H1 (cell line): ENCODE data around the gene TCF7. TPM values are rescaled to one million over a fixed set of nuclear protein-coding genes. Genes with fewer than 3 reads are reported as not detected.
"Not testable (repeated sequence)": the region's sequence is repeated elsewhere in the genome, so short reads cannot be mapped to it uniquely, and the experiment has no call there.

Experiments
- CTCF ChIA-PET: fragments of 300-600 bp; sonication (Branson Sonifier 250); formaldehyde crosslinking; loops from one replicate; lab custom pipeline; 2021; ENCODE audit not compliant: partially characterized antibody; lab: Charles Lee
- POLR2A ChIA-PET: fragments of 300-600 bp; sonication (Branson Sonifier 250); formaldehyde crosslinking; loops from one replicate; lab custom pipeline; 2021; ENCODE audit warnings: inconsistent platforms; ENCODE audit not compliant: partially characterized antibody; lab: Charles Lee
- DNase-seq, 2 experiments: peaks; one replicate each; pipeline versions ENCODE4 v3.0.0 to v3.0.0-alpha.2; 2010 to 2022; ENCODE audit warnings: low spot score in 2 of 2, low read depth in 1 of 2, mixed read lengths in 1 of 2
- FAIRE-seq: peaks from 2 replicates; lab custom pipeline; 2011; peaks lifted over from hg19 to GRCh38; lab: Jason Lieb, UNC
- H2AFZ ChIP-seq: 2 replicates; pipeline ENCODE4 v1.8.1; 2012; ENCODE audit warnings: low read length, inconsistent platforms
- H2AK5ac ChIP-seq: 2 replicates; pipeline ENCODE4 v1.6.1; 2013; ENCODE audit warnings: low read depth, low read length
- H2BK120ac ChIP-seq: replicated peaks from 2 replicates; pipeline ENCODE3; 2013; ENCODE audit warnings: low read depth, low read length, inconsistent platforms
- H2BK12ac ChIP-seq: 2 replicates; pipeline ENCODE4 v1.6.1; 2013; ENCODE audit warnings: low read depth, low read length
- H2BK15ac ChIP-seq: 2 replicates; pipeline ENCODE4 v1.6.1; 2013; ENCODE audit warnings: low read length
- H2BK20ac ChIP-seq: 2 replicates; pipeline ENCODE4 v1.6.1; 2013; ENCODE audit warnings: low read length
- H2BK5ac ChIP-seq: 2 replicates; pipeline ENCODE4 v1.6.1; 2013; ENCODE audit warnings: low read depth, low read length
- H3K14ac ChIP-seq: 2 replicates; pipeline ENCODE4 v1.6.1; 2013; ENCODE audit warnings: inconsistent platforms; ENCODE audit not compliant: insufficient read length
- H3K18ac ChIP-seq: 2 replicates; pipeline ENCODE4 v1.6.1; 2013; ENCODE audit warnings: low read length; ENCODE audit errors: extremely low read depth
- H3K23ac ChIP-seq: 2 replicates; pipeline ENCODE4 v1.6.1; 2013; ENCODE audit warnings: inconsistent platforms; ENCODE audit not compliant: insufficient read length
- H3K23me2 ChIP-seq: 2 replicates; pipeline ENCODE4 v1.6.1; 2013; ENCODE audit warnings: low read depth, low read length
- H3K27ac ChIP-seq: 2 replicates; pipeline ENCODE4 v1.6.1; 2011; ENCODE audit warnings: low read depth, low read length, inconsistent platforms
- H3K27me3 ChIP-seq, 4 experiments: replicated peaks in 1 of 4; 1 replicate in 1 of 4; 2 replicates in 3 of 4; pipeline versions ENCODE4 v1.6.1 to v1.8.1; 2011 to 2013; ENCODE audit warnings: low read length in 3 of 4, mild to moderate bottlenecking in 3 of 4, inconsistent platforms in 2 of 4, mixed read lengths in 2 of 4, moderate library complexity in 1 of 4; ENCODE audit not compliant: control insufficient read depth in 3 of 4, insufficient read depth in 3 of 4; ENCODE audit errors: extremely low read depth in 1 of 4
- H3K36me3 ChIP-seq, 4 experiments: 2 replicates each; pipeline versions ENCODE4 v1.6.1 to v1.8.1; 2011 to 2013; ENCODE audit warnings: mild to moderate bottlenecking in 4 of 4, low read length in 3 of 4, moderate library complexity in 2 of 4, control low read depth in 1 of 4, inconsistent platforms in 1 of 4; ENCODE audit not compliant: insufficient read depth in 4 of 4, control insufficient read depth in 2 of 4
- H3K4ac ChIP-seq: replicated peaks from 2 replicates; pipeline ENCODE3; 2013; ENCODE audit warnings: low read length, low read depth, mixed read lengths, inconsistent platforms; ENCODE audit not compliant: insufficient read length
- H3K4me1 ChIP-seq, 4 experiments: replicated peaks in 1 of 4; 1 replicate in 1 of 4; 2 replicates in 3 of 4; pipeline versions ENCODE4 v1.6.1 to v1.8.1; 2011 to 2013; ENCODE audit warnings: low read length in 3 of 4, inconsistent platforms in 2 of 4, mixed read lengths in 1 of 4; ENCODE audit not compliant: insufficient read depth in 4 of 4, control insufficient read depth in 3 of 4
- H3K4me2 ChIP-seq, 2 experiments: 2 replicates each; pipeline versions ENCODE4 v1.6.1 to v1.8.1; 2011 to 2013; ENCODE audit warnings: low read depth in 2 of 2, low read length in 2 of 2, control low read depth in 1 of 2, inconsistent platforms in 1 of 2, mild to moderate bottlenecking in 1 of 2; ENCODE audit not compliant: insufficient read depth in 1 of 2
- H3K4me3 ChIP-seq, 4 experiments: fragments of 200-600, 300-600 bp in 1 of 4; sonication (generic), shearing (Covaris generic), sonication (Bioruptor Twin) in 1 of 4; 2 replicates each; pipeline versions ENCODE4 v1.5.1 to v1.8.1; 2011 to 2016; ENCODE audit warnings: low read length in 4 of 4, low read depth in 3 of 4, control low read depth in 2 of 4, inconsistent platforms in 2 of 4, mild to moderate bottlenecking in 2 of 4, mixed read lengths in 1 of 4, moderate library complexity in 1 of 4; ENCODE audit not compliant: insufficient read depth in 2 of 4; ENCODE audit errors: extremely low read depth in 1 of 4
- H3K56ac ChIP-seq: replicated peaks from 2 replicates; pipeline ENCODE3; 2013; ENCODE audit warnings: low read depth, mild to moderate bottlenecking, mixed read lengths, low read length, inconsistent platforms; ENCODE audit not compliant: insufficient read length
- H3K79me1 ChIP-seq: 2 replicates; pipeline ENCODE4 v1.6.1; 2013; ENCODE audit warnings: low read depth, low read length, control low read depth
- H3K79me2 ChIP-seq, 2 experiments: 2 replicates each; pipeline versions ENCODE4 v1.6.1 to v1.8.1; 2012 to 2013; ENCODE audit warnings: low read length in 2 of 2, mild to moderate bottlenecking in 2 of 2, inconsistent platforms in 1 of 2; ENCODE audit not compliant: insufficient read depth in 2 of 2, control insufficient read depth in 1 of 2
- H3K9ac ChIP-seq, 4 experiments: replicated peaks in 1 of 4; 1 replicate in 1 of 4; 2 replicates in 3 of 4; pipeline versions ENCODE4 v1.6.1 to v1.8.1; 2011 to 2013; ENCODE audit warnings: low read depth in 3 of 4, low read length in 3 of 4, control low read depth in 2 of 4, mild to moderate bottlenecking in 2 of 4, moderate library complexity in 2 of 4, inconsistent platforms in 1 of 4; ENCODE audit errors: extremely low read depth in 1 of 4
- H3K9me3 ChIP-seq, 2 experiments: 2 replicates each; pipeline versions ENCODE4 v1.6.1 to v1.8.1; 2012 to 2013; ENCODE audit warnings: mild to moderate bottlenecking in 2 of 2, moderate library complexity in 2 of 2, control low read depth in 1 of 2, inconsistent platforms in 1 of 2, low read depth in 1 of 2, low read length in 1 of 2, mixed read lengths in 1 of 2; ENCODE audit not compliant: insufficient read depth in 2 of 2
- H4K20me1 ChIP-seq, 2 experiments: replicated peaks in 1 of 2; 2 replicates each; pipeline versions ENCODE3 to v1.8.1; 2011 to 2013; ENCODE audit warnings: inconsistent platforms in 2 of 2, low read length in 2 of 2, mild to moderate bottlenecking in 1 of 2; ENCODE audit not compliant: insufficient read depth in 2 of 2, control insufficient read depth in 1 of 2
- H4K5ac ChIP-seq: 2 replicates; pipeline ENCODE4 v1.6.1; 2013; ENCODE audit warnings: low read length, low read depth, mixed read lengths, inconsistent platforms; ENCODE audit not compliant: insufficient read length
- H4K8ac ChIP-seq: 2 replicates; pipeline ENCODE4 v1.8.0; 2013; ENCODE audit warnings: mild to moderate bottlenecking, moderate library complexity, low read length, inconsistent platforms; ENCODE audit not compliant: insufficient read depth; ENCODE audit errors: extremely low read depth
- H4K91ac ChIP-seq: replicated peaks from 2 replicates; pipeline ENCODE3; 2013; ENCODE audit warnings: low read length, mixed read lengths, inconsistent platforms; ENCODE audit not compliant: insufficient read length
- WGBS, 2 experiments: shearing (Covaris generic) in 1 of 2; methylation state at CpG; one replicate each; pipeline versions ENCODE4 v1.1.6 to v1.1.7; 2013 to 2015; ENCODE audit warnings: low lambda C conversion rate in 2 of 2, mixed read lengths in 2 of 2, inconsistent platforms in 1 of 2, low coverage in 1 of 2, missing lambda C conversion rate in 1 of 2; ENCODE audit not compliant: insufficient replicate concordance in 2 of 2, insufficient coverage in 1 of 2, insufficient read length in 1 of 2; ENCODE audit errors: extremely low coverage in 1 of 2, missing lambda C conversion rate in 1 of 2; 5-methylcytosine and 5-hydroxymethylcytosine counted together
- polyA plus RNA-seq, 7 experiments: library from polyadenylated mRNA; depleted of rRNA in 3 of 7; stranded (reverse) in 5 of 7; unstranded in 2 of 7; fragments of >200 nt in 5 of 7; fragments of 200-250 nt in 2 of 7; gene quantifications; 1 replicate in 5 of 7; 2 replicates in 1 of 7; 4 replicates in 1 of 7; pipeline versions ENCODE4 v1.2.1 to v1.2.3, GENCODE V29; 2011 to 2013; ENCODE audit warnings: missing spikeins in 2 of 7, mixed read lengths in 2 of 7
- total RNA-seq: library from RNA; stranded (reverse); fragmentation: NEBNext Ultra II Directional; extraction: Animal tissue kit (Norgen Biotek cat#: 25700); gene quantifications from 2 replicates; pipeline ENCODE4 v1.2.1, GENCODE V29; 2021

Gene TCF7
- total and polyA plus RNA-seq, 2 of the 8 experiments (the other 6 are each of a cell fraction or from before 2014, with no cell fraction given), result 4.7 to 8.5 TPM

GRCh38 chr5:134152173-134152832 is 37.8 kb downstream of the TCF7 start:
- not testable (repeated sequence) for H4K8ac ChIP-seq, H3K23me2 ChIP-seq, H3K18ac ChIP-seq, H4K5ac ChIP-seq, H3K4me3 ChIP-seq, FAIRE-seq, H2AFZ ChIP-seq, H3K9ac ChIP-seq, H3K23ac ChIP-seq, H3K27ac ChIP-seq, H3K79me2 ChIP-seq, H3K4me1 ChIP-seq, H3K14ac ChIP-seq, H3K4me2 ChIP-seq, H2BK15ac ChIP-seq, H3K56ac ChIP-seq, H3K79me1 ChIP-seq, H2BK5ac ChIP-seq, H3K9me3 ChIP-seq, H2AK5ac ChIP-seq, H3K27me3 ChIP-seq, DNase-seq, H4K91ac ChIP-seq, H2BK12ac ChIP-seq, H3K4ac ChIP-seq, H2BK120ac ChIP-seq, H2BK20ac ChIP-seq
- H4K20me1 ChIP-seq, result peaks cover 5 to 13% of the 10 kb centered on the region in 2 experiments
- ChIA-PET POLR2A (interaction anchor here (0.9 to 1.2 kb wide), 2 partner anchors 9 to 10 kb away, joined by 3 read pairs; no protein-coding TSS in a partner anchor), CTCF (interaction anchor here (0.7 to 24.3 kb wide), 7 partner anchors 11 to 274 kb away, joined by 3 to 629 read pairs (median 5); no protein-coding TSS in a partner anchor)
- WGBS, 2 experiments, result 96% methylated on average over 15 of the region's 15 CpGs; no CpG with 5 or more reads in 1 of the 2 experiments
- peaks cover 4 to 66% (median 35%) of the 10 kb centered on the region in 4 experiments for H3K36me3 ChIP-seq
